Measurements from ENCODE around the gene NREP.

DNA sequence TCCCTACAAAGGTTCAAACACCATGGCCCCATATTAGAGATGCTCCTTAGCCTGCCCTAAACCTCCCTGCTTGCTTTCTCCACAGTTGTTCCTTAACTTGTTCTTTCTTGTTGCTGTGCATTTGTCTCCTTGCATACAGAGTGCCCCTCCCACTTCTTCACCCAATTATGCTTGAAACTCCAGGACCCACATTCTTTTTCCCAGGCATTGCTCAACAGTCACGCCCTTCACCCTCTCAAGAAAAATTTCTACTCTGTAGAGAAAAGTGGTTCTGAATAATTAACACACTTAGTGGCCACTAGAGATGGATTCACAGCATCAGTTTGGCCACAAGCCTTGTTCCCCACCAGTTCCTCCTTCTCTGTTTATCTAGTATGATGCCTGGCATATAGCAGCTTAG lies 57.7 kb downstream of the NREP start:
- TF ChIP-seq, protein P1, sequence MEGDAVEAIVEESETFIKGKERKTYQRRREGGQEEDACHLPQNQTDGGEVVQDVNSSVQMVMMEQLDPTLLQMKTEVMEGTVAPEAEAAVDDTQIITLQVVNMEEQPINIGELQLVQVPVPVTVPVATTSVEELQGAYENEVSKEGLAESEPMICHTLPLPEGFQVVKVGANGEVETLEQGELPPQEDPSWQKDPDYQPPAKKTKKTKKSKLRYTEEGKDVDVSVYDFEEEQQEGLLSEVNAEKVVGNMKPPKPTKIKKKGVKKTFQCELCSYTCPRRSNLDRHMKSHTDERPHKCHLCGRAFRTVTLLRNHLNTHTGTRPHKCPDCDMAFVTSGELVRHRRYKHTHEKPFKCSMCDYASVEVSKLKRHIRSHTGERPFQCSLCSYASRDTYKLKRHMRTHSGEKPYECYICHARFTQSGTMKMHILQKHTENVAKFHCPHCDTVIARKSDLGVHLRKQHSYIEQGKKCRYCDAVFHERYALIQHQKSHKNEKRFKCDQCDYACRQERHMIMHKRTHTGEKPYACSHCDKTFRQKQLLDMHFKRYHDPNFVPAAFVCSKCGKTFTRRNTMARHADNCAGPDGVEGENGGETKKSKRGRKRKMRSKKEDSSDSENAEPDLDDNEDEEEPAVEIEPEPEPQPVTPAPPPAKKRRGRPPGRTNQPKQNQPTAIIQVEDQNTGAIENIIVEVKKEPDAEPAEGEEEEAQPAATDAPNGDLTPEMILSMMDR (IDR thresholded peaks at IDR 0.05; ENCODE audit: extremely low read depth in 1 of 2, insufficient read depth in 1 of 2, low read depth in 1 of 2, low read length in 2 of 2) = no peak
- TF ChIP-seq POLR2AphosphoS5 (IDR thresholded peaks at IDR 0.05; ENCODE audit: insufficient read depth, low read depth, low read length) (no peak), POLR2A (IDR thresholded peaks at IDR 0.05; ENCODE audit: low read depth, low read length) (no peak), MYC (IDR thresholded peaks at IDR 0.05; ENCODE audit: low read depth, low read length) (no peak), MAX (IDR thresholded peaks at IDR 0.05; ENCODE audit: insufficient read depth, insufficient read length) (no peak), EZH2 (IDR thresholded peaks at IDR 0.05; ENCODE audit: borderline replicate concordance, low read depth, low read length, severe bottlenecking) (no peak), FOS (IDR thresholded peaks at IDR 0.05; ENCODE audit: borderline replicate concordance, insufficient read depth, low read length) (no peak)

Data from endothelial cell of umbilical vein (primary cell).